Smooth muscle cell (in vitro differentiated cells): ENCODE data around the gene UGT2A3. TPM values are rescaled to one million over a fixed set of nuclear protein-coding genes. Genes with fewer than 3 reads are reported as not detected.

ENCODE experiments used
- DNase-seq: peaks from one replicate; lab custom pipeline; 2025; ENCODE audit not compliant: unreplicated experiment; lab: John Stamatoyannopoulos, UW
- H2AFZ ChIP-seq: fragments of 200-600 bp; sonication (generic); 2 replicates; pipeline ENCODE4 v1.6.0; 2016; ENCODE audit warnings: antibody characterized with exemption, low read depth, mild to moderate bottlenecking
- H3F3A ChIP-seq: fragments of 200-600 bp; sonication (generic); 2 replicates; pipeline ENCODE4 v1.6.0; 2017; ENCODE audit warnings: antibody characterized with exemption, low read depth
- H3K27ac ChIP-seq: fragments of 200-600 bp; sonication (generic); 2 replicates; pipeline ENCODE4 v1.5.1; 2016; ENCODE audit warnings: low read depth, mild to moderate bottlenecking
- H3K27me3 ChIP-seq: fragments of 200-600 bp; sonication (generic); 2 replicates; pipeline ENCODE4 v1.6.1; 2016; ENCODE audit warnings: low read depth, mild to moderate bottlenecking
- H3K36me3 ChIP-seq: fragments of 200-600 bp; sonication (generic); 2 replicates; pipeline ENCODE4 v1.5.1; 2016; ENCODE audit warnings: low read depth
- H3K4me1 ChIP-seq: fragments of 200-600 bp; sonication (generic); 2 replicates; pipeline ENCODE4 v1.5.1; 2016; ENCODE audit warnings: low read depth
- H3K4me2 ChIP-seq: fragments of 200-600 bp; sonication (generic); 2 replicates; pipeline ENCODE4 v1.6.0; 2016; ENCODE audit warnings: mild to moderate bottlenecking
- H3K4me3 ChIP-seq: fragments of 200-600 bp; sonication (generic); 2 replicates; pipeline ENCODE4 v1.5.1; 2016; ENCODE audit warnings: mild to moderate bottlenecking
- H3K79me2 ChIP-seq: fragments of 200-600 bp; sonication (generic); 2 replicates; pipeline ENCODE4 v1.6.0; 2016; ENCODE audit warnings: low read depth, mild to moderate bottlenecking
- H3K9ac ChIP-seq: fragments of 200-600 bp; sonication (generic); 2 replicates; pipeline ENCODE4 v1.6.0; 2016; ENCODE audit warnings: low read depth
- H3K9me3 ChIP-seq: fragments of 200-600 bp; sonication (generic); replicated peaks from 2 replicates; pipeline ENCODE4 v1.5.1; 2016; ENCODE audit warnings: low read depth
- H4K20me1 ChIP-seq: fragments of 200-600 bp; sonication (generic); 2 replicates; pipeline ENCODE4 v1.6.0; 2016; ENCODE audit warnings: low read depth
- CTCF ChIP-seq: fragments of 200-600 bp; sonication (generic); IDR thresholded peaks from 2 replicates; pipeline ENCODE4 v1.5.1; 2017; ENCODE audit warnings: borderline replicate concordance, mild to moderate bottlenecking, antibody characterized with exemption; ENCODE audit not compliant: insufficient read depth, poor library complexity, severe bottlenecking
- WGBS: methylation state at CpG from one replicate; pipeline ENCODE4 v1.1.7; 2016; ENCODE audit warnings: low lambda C conversion rate; 5-methylcytosine and 5-hydroxymethylcytosine counted together
- polyA plus RNA-seq: library from polyadenylated mRNA; unstranded; fragments of >200 nt; fragmentation: Nextera tagmentation; extraction: Ambion mirVana; gene quantifications from 2 replicates; pipeline ENCODE4 v1.2.1, GENCODE V29; 2016
- small RNA-seq: library from RNA; depleted of rRNA; stranded (forward); fragments of <200 nt; gene quantifications from one replicate; pipeline ENCODE3, GENCODE V24; 2014
- total RNA-seq: library from RNA; depleted of rRNA; stranded (reverse); fragments of >200 nt; gene quantifications from 2 replicates; pipeline ENCODE4 v1.2.3, GENCODE V29; 2014

Gene UGT2A3
- total and polyA plus RNA-seq, 2 experiments from 2014 or later = not detected

DNA sequence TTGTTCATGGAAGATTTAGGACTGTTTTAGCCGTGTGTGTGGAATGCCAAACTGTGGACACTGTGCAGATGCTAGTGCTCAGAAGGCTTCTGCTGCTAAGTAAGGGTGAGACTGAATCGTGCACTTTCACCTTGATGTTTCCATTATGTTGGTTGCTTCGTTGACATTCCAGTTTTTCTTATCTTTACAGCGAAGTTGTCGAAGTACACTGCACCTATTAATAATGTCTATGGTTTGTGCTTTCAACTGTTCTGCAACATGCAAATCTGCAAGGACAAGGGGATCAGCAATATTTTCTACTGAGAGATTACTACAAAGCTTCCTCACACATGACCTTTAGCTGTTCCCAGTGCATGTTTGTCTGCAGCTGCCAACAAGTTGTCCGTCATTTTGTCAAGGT, 67.7 kb downstream of the UGT2A3 start:
- H3K79me2 ChIP-seq = no peaks in the 10 kb centered on the region
- H3K36me3 ChIP-seq = no peaks in the 10 kb centered on the region
- H3K27ac ChIP-seq = no peak overlapping the region
- no peak for TF ChIP-seq CTCF
- WGBS = 68% methylated on average over 6 of the region's 6 CpGs
- H4K20me1 ChIP-seq = no peaks in the 10 kb centered on the region
- H3F3A ChIP-seq = no peaks in the 10 kb centered on the region
- H3K9me3 ChIP-seq = no peaks in the 10 kb centered on the region
- no peak overlapping the region for H2AFZ ChIP-seq
- no peaks in the 10 kb centered on the region for H3K27me3 ChIP-seq
- H3K4me1 ChIP-seq = no peaks in the 10 kb centered on the region
- no peak overlapping the region for H3K4me2 ChIP-seq
- H3K9ac ChIP-seq = no peak overlapping the region
- DNase-seq = no peak
- H3K4me3 ChIP-seq = no peak overlapping the region

Small RNA genes lying within 50 kb of the gene (small RNA-seq; reads per million reads assigned to genes)
- gene AC021146.3 (not detected), gene AC021146.6 (not detected)

Other genes with a start within 250 kb of the UGT2A3 start
- not detected in 2 replicates for gene UGT2B10, start 135.8 kb downstream of the UGT2A3 start, total RNA-seq
- gene UGT2B10, start 135.8 kb downstream of the UGT2A3 start, polyA plus RNA-seq = not detected in 2 replicates
- gene UGT2B7, start 144.7 kb upstream of the UGT2A3 start, total RNA-seq = 0.45 and 6.5 TPM in 2 replicates
- 2.6 and 3.6 TPM in 2 replicates for gene UGT2B7, start 144.7 kb upstream of the UGT2A3 start, polyA plus RNA-seq